HL-60 (cell line): ENCODE results near the gene ZSWIM4.

Experiments used
- CTCF ChIP-seq: IDR thresholded peaks from one replicate; pipeline ENCODE4 v1.5.1; 2011; ENCODE audit warnings: low read length, control low read depth, inconsistent platforms; ENCODE audit not compliant: insufficient read depth
- GABPA ChIP-seq: IDR thresholded peaks from 2 replicates; pipeline ENCODE4 v1.6.1; 2012; ENCODE audit warnings: low read depth
- POLR2AphosphoS5 ChIP-seq: IDR thresholded peaks from 2 replicates; pipeline ENCODE4 v1.6.1; 2012; ENCODE audit warnings: low read depth
- REST ChIP-seq: IDR thresholded peaks from 2 replicates; pipeline ENCODE4 v1.6.1; 2012; ENCODE audit warnings: low read depth; ENCODE audit not compliant: insufficient replicate concordance
- SPI1 ChIP-seq: IDR thresholded peaks from 2 replicates; pipeline ENCODE4 v1.6.1; 2012; ENCODE audit warnings: low read depth, mild to moderate bottlenecking, borderline replicate concordance

- TF ChIP-seq CTCF (no peak), REST (no peak), GABPA (no peak), POLR2AphosphoS5 (no peak), SPI1 (no peak)
These were observed 12.3 kb downstream of the ZSWIM4 start for GRCh38 chr19:13807421-13808021.
